ENCODE data around the gene FAM53A. TPM values are rescaled to one million over a fixed set of nuclear protein-coding genes. Genes with fewer than 3 reads are reported as not detected.

The FAM53A gene
- total RNA-seq, 3 donors from 2014 or later (not counting 1 experiment from before 2014, with no cell fraction given), result 1.9 to 2.9 (median 2.3) TPM

GRCh38 chr4:1685235-1686150 lies 1.4 kb upstream of the FAM53A start:
- ATAC-seq (no peak), DNase-seq (peak in 1 of 2 donors; percentile 8)
- Mint-ChIP-seq H3K9me3 (no peaks in the 10 kb centered on the region), H3K4me1 (peaks cover 7 to 11% of the 10 kb centered on the region in 2 donors), H3K27me3 (ENCODE audit: low read depth in 2 of 2) (no peaks in the 10 kb centered on the region), H3K4me3 (no peak overlapping the region), H3K27ac (no peak overlapping the region), H3K36me3 (no peaks in the 10 kb centered on the region)
- Histone ChIP-seq H3K4me1 (ENCODE audit: control insufficient read depth, insufficient read depth, low read length) (peaks cover 17% of the 10 kb centered on the region), H3K4me3 (ENCODE audit: low read length) (no peak overlapping the region), H3K36me3 (ENCODE audit: control insufficient read depth, insufficient read depth, low read length) (no peaks in the 10 kb centered on the region), H3K27me3 (ENCODE audit: control insufficient read depth, insufficient read depth, low read length) (no peaks in the 10 kb centered on the region), H3K9me3 (ENCODE audit: control insufficient read depth, insufficient read depth, low read length) (no peaks in the 10 kb centered on the region), H3K27ac (ENCODE audit: low read length) (no peak overlapping the region)
- intact Hi-C loops (cut with micrococcal nuclease), result no loop called here
- no peak for TF ChIP-seq CTCF (IDR thresholded peaks at IDR 0.05)
- 95% methylated on average over 22 of the region's 23 CpGs for WGBS (ENCODE audit: insufficient coverage)

GRCh38 chr4:1684506-1685234 lies 557 bp upstream of the FAM53A start:
- intact Hi-C loops (cut with micrococcal nuclease), result loop anchor here (5.0 kb wide), 1 partner anchor 38 kb away; the partner anchor contains the start of genes TACC3 and TMEM129

GRCh38 chr4:1683261-1683735 lies 815 bp downstream of the FAM53A start:
- WGBS (ENCODE audit: insufficient coverage), result 4% methylated on average over 13 of the region's 13 CpGs
- H3K36me3 Mint-ChIP-seq, result no peaks in the 10 kb centered on the region
- H3K4me1 Mint-ChIP-seq, result peaks cover 7 to 11% of the 10 kb centered on the region in 2 donors
- peak overlapping the region; percentile 79 to 82 for H3K27ac Mint-ChIP-seq
- Histone ChIP-seq H3K36me3 (ENCODE audit: control insufficient read depth, insufficient read depth, low read length) (no peaks in the 10 kb centered on the region), H3K27ac (ENCODE audit: low read length) (peak overlapping the region; percentile 49), H3K9me3 (ENCODE audit: control insufficient read depth, insufficient read depth, low read length) (no peaks in the 10 kb centered on the region), H3K4me3 (ENCODE audit: low read length) (peak overlapping the region; percentile 48), H3K27me3 (ENCODE audit: control insufficient read depth, insufficient read depth, low read length) (no peaks in the 10 kb centered on the region), H3K4me1 (ENCODE audit: control insufficient read depth, insufficient read depth, low read length) (peaks cover 17% of the 10 kb centered on the region)
- H3K4me3 Mint-ChIP-seq, result peak overlapping the region; percentile 90
- no peaks in the 10 kb centered on the region for H3K9me3 Mint-ChIP-seq
- no peaks in the 10 kb centered on the region for H3K27me3 Mint-ChIP-seq (ENCODE audit: low read depth in 2 of 2)
- ATAC-seq (no peak), DNase-seq (peak in 1 of 2 donors; percentile 56)
- intact Hi-C loops (cut with micrococcal nuclease), result loop anchor here (5.0 kb wide), 1 partner anchor 39 kb away; the partner anchor contains the start of genes TACC3 and TMEM129
- TF ChIP-seq CTCF (IDR thresholded peaks at IDR 0.05), result no peak

More at GRCh38 chr4:1684506-1685234, 557 bp upstream of the FAM53A start:
- H3K4me1 ChIP-seq (ENCODE audit: control insufficient read depth, insufficient read depth, low read length), result peaks cover 17% of the 10 kb centered on the region
- no peaks in the 10 kb centered on the region for H3K9me3 ChIP-seq (ENCODE audit: control insufficient read depth, insufficient read depth, low read length)
- Mint-ChIP-seq H3K4me3 (peak overlapping the region; percentile 57), H3K4me1 (peaks cover 7 to 11% of the 10 kb centered on the region in 2 donors), H3K27ac (no peak overlapping the region), H3K27me3 (ENCODE audit: low read depth in 2 of 2) (no peaks in the 10 kb centered on the region), H3K9me3 (no peaks in the 10 kb centered on the region), H3K36me3 (no peaks in the 10 kb centered on the region)
- DNase-seq (peak in 1 of 2 donors; percentile 95), ATAC-seq (no peak)
- no peaks in the 10 kb centered on the region for H3K27me3 ChIP-seq (ENCODE audit: control insufficient read depth, insufficient read depth, low read length)
- 33% methylated on average over 66 of the region's 66 CpGs for WGBS (ENCODE audit: insufficient coverage)
- TF ChIP-seq CTCF (IDR thresholded peaks at IDR 0.05), result no peak
- no peaks in the 10 kb centered on the region for H3K36me3 ChIP-seq (ENCODE audit: control insufficient read depth, insufficient read depth, low read length)
- H3K4me3 ChIP-seq (ENCODE audit: low read length), result peak overlapping the region; percentile 21
- H3K27ac ChIP-seq (ENCODE audit: low read length), result no peak overlapping the region

Data from natural killer cell (primary cell).